Stimulated activated naive CD8-positive, alpha-beta T cell treated with anti-CD3 and anti-CD28 coated beads, Interleukin-15, amount 100 ng/mL, for 72 hours (primary cell): Measurements from ENCODE around the gene MRPS17.

Source experiments
- ATAC-seq: fragments of 150-1000 bp; cut with Tn5 transposase; 2 replicates; pipeline ENCODE4 v1.10.0; 2021; ENCODE audit warnings: mild to moderate bottlenecking, moderate library complexity
- DNase-seq, 2 donors: peaks; one replicate each; pipeline ENCODE4 v3.0.0; 2021 to 2022
- H3K27ac Mint-ChIP-seq, 2 donors: one replicate each; pipeline ENCODE4 v1.8.0; 2022; ENCODE audit warnings: mild to moderate bottlenecking in 2 of 2, mixed read lengths in 2 of 2, moderate library complexity in 2 of 2
- H3K27me3 Mint-ChIP-seq: one replicate; pipeline ENCODE4 v1.8.0; 2022; ENCODE audit warnings: mixed read lengths
- H3K4me1 Mint-ChIP-seq: one replicate; pipeline ENCODE4 v1.8.0; 2022; ENCODE audit warnings: mild to moderate bottlenecking, mixed read lengths
- H3K4me3 Mint-ChIP-seq, 2 donors: one replicate each; pipeline ENCODE4 v1.8.0; 2022; ENCODE audit warnings: mild to moderate bottlenecking in 2 of 2, mixed read lengths in 2 of 2, moderate library complexity in 1 of 2
- H3K9me3 Mint-ChIP-seq, 2 donors: one replicate each; pipeline ENCODE4 v1.8.0; 2022; ENCODE audit warnings: mixed read lengths in 2 of 2

Gene MRPS17

DNA sequence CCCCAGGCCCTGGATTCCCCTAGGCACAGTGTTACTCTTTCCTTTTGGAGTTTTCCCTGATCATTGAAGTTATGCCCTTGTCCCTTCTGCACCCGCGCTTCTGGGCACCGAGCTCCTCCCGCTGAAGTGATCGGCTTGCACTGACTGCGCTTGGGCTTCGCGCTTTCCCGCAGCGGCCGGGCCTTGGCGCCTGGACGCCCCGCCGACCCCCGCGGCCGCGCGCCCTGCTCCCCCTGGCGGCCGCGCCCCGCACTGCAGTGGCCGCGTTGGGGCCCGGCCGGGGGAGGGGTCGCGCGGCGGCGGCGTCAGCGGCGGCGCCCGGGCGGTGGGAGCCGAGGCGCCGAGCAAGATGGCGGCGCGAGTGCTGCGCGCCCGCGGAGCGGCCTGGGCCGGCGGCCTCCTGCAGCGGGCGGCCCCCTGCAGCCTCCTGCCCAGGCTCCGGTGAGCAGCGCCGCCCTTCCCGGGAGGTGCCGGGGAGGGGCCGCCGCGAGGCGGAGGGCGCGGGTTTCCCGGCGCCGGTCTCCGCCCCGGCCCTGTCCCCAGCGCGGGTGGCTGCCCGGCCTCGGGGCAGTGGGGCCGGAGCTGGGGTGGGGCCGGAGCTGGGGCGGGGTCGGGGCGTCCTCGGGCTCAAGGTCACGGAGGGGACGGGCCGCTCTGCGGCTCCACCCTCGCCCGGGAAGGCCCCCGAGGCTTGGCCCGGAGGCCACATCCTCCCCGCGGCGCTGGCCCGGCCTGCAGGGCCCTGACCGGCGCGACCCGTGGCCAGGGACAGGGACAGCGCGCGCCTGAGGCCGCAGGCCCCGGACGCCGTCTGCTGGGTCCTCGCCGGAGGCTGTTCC, 12.8 kb downstream of the MRPS17 start, which contains the start of gene NIPSNAP2:
NIPSNAP2 (plus strand) TSS at position 325 of the 839 bp plus-strand sequence; CDS start at position 350, 25 bp downstream.
- H3K4me1 Mint-ChIP-seq = peaks cover 35% of the 10 kb centered on the region
- no peaks in the 10 kb centered on the region for H3K27me3 Mint-ChIP-seq
- no peaks in the 10 kb centered on the region for H3K9me3 Mint-ChIP-seq

DNA sequence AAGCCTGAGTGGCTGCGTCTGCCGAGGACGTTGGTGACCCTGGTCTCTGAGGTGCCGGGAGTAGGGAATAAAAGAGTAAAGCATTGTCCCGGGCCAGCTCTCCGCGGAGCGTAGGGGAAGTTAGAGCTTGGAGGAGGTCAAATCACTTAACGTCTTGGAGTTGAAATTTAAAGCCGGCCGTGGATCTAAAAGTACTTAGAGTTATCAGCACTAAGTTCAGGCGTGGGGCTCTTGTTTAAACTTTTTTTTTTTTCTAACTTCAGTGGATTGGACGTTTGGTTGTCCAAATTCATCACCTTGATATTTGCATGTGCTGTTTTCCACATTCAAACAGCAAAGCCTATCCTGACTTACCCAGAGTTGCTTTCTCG, 13.4 kb downstream of the MRPS17 start:
- Mint-ChIP-seq H3K9me3 (no peaks in the 10 kb centered on the region), H3K4me3 (peak overlapping the region; percentile 86 to 89), H3K4me1 (peaks cover 41% of the 10 kb centered on the region), H3K27ac (peak overlapping the region; percentile 51 to 69), H3K27me3 (no peaks in the 10 kb centered on the region)
- no peak for ATAC-seq
- DNase-seq = no peak

More for the DNA sequence above, 12.8 kb downstream of the MRPS17 start, which contains the start of gene NIPSNAP2:
- peak within 1 kb of the TSS; percentile 86 to 89 for H3K4me3 Mint-ChIP-seq
- peak; percentile 89 for ATAC-seq
- peak; percentile 71 to 77 for DNase-seq
- H3K27ac Mint-ChIP-seq = peak within 1 kb of the TSS; percentile 90

DNA sequence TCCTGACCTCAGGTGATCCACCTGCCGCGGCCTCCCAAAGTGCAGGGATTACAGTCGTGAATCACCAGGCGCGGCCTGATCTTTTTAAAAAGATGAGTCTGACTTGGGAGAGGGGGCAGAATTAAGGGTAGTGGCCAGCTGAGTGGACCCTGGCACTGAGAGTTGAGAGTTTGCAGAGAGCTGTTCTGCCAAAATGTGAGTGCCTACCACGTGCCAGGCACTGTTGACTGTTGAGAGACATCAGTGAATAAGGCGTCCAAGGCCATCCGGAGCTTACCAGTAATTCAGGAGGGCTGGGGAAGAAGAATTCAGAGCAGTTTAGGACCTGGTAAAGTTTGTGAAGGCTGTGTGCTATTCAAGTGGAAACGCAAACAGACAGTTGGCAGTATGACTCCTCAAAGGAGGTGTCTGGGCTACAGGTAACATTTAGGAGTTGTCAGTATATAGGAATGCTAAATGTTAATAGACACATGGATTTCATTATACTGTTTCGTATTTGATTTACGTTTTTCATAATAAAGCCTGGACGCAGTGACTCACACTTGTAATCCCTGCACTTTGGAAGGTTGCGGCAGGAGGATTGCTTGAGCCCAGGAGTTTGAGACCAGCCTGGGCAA, 14.2 kb downstream of the MRPS17 start:
- no peak for ATAC-seq
- H3K4me1 Mint-ChIP-seq = peaks cover 48% of the 10 kb centered on the region
- H3K9me3 Mint-ChIP-seq = no peaks in the 10 kb centered on the region
- peak overlapping the region; percentile 57 to 86 for H3K4me3 Mint-ChIP-seq
- no peak for DNase-seq
- H3K27me3 Mint-ChIP-seq = no peaks in the 10 kb centered on the region
- peak overlapping the region in 1 of 2 donors; percentile 64 for H3K27ac Mint-ChIP-seq

DNA sequence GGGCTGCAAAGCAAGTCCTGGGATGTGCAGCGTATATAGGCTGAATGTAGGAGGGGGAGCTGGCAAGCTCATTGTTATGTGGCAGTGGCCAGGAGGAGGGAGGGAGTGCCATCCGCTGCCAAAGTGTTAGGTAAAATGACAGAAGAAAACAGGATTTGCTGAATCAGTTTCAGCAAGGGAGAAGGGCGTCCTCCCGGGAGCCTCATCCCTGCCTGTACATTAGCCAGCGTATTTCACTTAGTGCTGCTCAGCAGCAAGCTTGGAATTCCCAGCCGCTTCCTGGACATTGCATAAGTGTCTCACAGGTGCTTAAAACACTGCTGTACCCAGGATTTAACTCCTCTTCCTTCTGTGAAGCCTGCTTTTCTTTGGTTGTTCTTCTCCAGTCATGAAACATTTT, 15.2 kb downstream of the MRPS17 start:
- DNase-seq (no peak), ATAC-seq (no peak)
- peaks cover 52% of the 10 kb centered on the region for H3K4me1 Mint-ChIP-seq
- H3K9me3 Mint-ChIP-seq = no peaks in the 10 kb centered on the region
- no peak overlapping the region for H3K4me3 Mint-ChIP-seq
- H3K27ac Mint-ChIP-seq = peak overlapping the region in 1 of 2 donors; percentile 56
- H3K27me3 Mint-ChIP-seq = no peaks in the 10 kb centered on the region

DNA sequence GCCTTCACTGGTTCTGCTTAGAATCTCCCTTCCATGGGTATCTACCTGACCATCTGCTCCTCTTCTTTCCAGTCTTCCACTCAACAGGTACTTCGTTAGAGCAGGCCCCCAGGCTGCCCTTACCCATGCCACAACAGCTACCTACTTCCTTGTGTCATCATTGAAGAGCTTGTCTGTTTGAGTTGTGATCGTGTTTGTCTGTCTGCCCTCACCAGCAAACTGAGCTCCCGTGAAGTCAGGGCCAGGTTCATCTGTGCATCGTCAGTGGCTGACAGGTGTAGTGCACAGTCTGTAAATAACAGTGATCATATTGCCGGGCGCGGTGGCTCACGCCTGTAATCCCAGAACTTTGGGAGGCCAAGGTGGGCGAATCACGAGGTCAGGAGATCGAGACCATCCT, 17.7 kb downstream of the MRPS17 start:
- peak overlapping the region in 1 of 2 donors; percentile 1 for H3K27ac Mint-ChIP-seq
- no peak for ATAC-seq
- H3K27me3 Mint-ChIP-seq = no peaks in the 10 kb centered on the region
- no peak overlapping the region for H3K4me3 Mint-ChIP-seq
- H3K4me1 Mint-ChIP-seq = peaks cover 32% of the 10 kb centered on the region
- DNase-seq = no peak
- H3K9me3 Mint-ChIP-seq = no peaks in the 10 kb centered on the region

DNA sequence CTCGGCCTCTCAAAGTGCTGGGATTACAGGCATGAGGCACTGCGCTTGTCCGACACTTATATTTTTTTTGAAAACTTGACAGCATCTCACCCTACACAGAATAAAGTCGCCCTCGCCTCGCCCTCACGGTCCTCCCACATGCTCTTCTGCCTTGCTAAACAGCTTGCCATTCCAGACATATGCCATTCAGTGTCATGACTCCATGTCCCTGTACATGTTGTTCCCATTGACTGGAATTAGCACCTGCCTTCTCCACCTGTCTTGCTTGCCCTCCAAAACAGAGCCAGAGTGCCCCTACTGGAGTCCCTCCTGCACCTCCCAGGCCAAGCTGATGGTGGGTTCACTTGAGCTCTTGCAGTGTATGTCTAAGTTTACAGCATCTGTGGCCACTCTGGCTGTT, 18.9 kb downstream of the MRPS17 start:
- no peak overlapping the region for H3K4me3 Mint-ChIP-seq
- H3K9me3 Mint-ChIP-seq = no peaks in the 10 kb centered on the region
- peak overlapping the region; percentile 49 to 79 for H3K27ac Mint-ChIP-seq
- H3K4me1 Mint-ChIP-seq = peaks cover 31% of the 10 kb centered on the region
- ATAC-seq (no peak), DNase-seq (no peak)
- no peaks in the 10 kb centered on the region for H3K27me3 Mint-ChIP-seq

DNA sequence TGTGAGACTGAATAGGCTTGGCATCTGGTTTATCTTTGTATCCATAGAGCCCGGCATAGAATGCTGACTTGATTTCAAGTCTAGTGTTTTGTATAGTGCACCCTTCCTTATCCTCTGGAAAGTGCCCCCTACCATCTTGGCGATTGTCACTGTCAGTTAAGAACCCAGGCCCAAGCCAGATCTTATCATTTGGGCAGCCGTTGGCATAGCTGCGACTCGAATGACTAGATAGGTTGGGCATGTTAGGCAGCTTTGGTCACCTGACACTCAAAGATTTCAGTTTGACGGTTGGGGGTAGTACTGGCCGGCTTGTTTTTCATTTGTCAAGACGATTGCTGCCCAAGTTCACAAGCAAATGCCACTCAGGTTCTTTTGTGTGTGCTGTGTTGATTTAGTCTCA, 19.3 kb downstream of the MRPS17 start:
- ATAC-seq = no peak
- Mint-ChIP-seq H3K4me3 (no peak overlapping the region), H3K4me1 (peaks cover 26% of the 10 kb centered on the region), H3K27me3 (no peaks in the 10 kb centered on the region), H3K9me3 (no peaks in the 10 kb centered on the region), H3K27ac (peak overlapping the region in 1 of 2 donors; percentile 49)
- no peak for DNase-seq

DNA sequence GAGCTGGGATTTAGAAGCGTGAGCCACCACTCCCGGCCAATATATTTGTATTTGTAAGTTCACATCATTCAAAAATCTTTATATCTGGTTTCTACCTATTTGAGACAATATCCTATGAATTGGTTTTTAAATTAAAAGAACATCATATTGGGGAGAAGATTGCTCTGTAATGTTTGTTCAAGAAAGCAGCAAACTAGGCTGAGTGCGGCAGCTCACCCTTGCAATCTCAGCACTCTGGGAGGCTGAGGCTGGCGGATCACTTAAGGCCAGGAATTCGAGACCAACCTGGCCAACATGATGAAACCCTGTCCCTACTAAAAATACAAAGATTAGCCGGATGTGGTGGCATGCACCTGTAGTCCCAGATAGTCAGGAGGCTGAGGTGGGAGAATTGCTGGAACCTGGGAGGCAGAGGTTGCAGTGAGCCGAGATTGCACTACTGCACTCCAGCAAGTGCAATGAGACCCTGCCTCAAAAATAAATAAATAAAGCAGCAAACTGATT, 22.1 kb downstream of the MRPS17 start:
- no peaks in the 10 kb centered on the region for H3K9me3 Mint-ChIP-seq
- peaks cover 24% of the 10 kb centered on the region for H3K4me1 Mint-ChIP-seq
- no peaks in the 10 kb centered on the region for H3K27me3 Mint-ChIP-seq
- no peak for DNase-seq
- ATAC-seq = no peak
- H3K4me3 Mint-ChIP-seq = no peak overlapping the region
- peak overlapping the region in 1 of 2 donors; percentile 32 for H3K27ac Mint-ChIP-seq

DNA sequence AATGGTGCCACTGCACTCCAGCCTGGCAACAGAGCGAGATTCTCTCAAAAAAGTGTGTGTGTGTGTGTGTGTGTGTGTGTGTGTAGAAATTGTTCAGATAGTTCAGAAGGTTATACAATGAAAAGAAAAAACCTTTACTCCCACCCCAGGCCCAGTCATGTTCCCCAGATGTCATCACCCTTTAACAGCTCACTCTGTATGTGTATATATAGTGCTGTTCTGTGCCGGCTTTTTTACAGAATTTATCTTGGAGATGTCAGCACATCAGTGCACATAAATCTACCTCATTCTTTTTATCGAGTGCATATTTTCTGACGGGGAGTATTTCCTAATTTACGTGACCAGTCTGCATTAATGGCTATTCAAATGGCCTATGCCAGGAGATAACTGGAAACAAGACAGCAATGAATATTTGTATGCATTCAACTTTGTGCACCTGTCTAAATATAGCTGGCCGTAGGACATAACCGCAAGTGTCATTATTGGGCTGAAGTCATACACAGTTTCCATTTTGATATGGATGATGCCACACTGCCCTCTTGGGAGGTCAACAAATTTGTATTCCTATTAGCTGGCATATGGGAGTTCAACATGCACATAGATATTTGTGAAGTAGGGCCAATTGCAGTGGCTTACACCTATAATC, 24.4 kb downstream of the MRPS17 start:
- H3K9me3 Mint-ChIP-seq = no peaks in the 10 kb centered on the region
- ATAC-seq (no peak), DNase-seq (no peak)
- peak overlapping the region in 1 of 2 donors; percentile 43 for H3K27ac Mint-ChIP-seq
- peaks cover 4% of the 10 kb centered on the region for H3K4me1 Mint-ChIP-seq
- H3K27me3 Mint-ChIP-seq = no peaks in the 10 kb centered on the region
- H3K4me3 Mint-ChIP-seq = no peak overlapping the region

DNA sequence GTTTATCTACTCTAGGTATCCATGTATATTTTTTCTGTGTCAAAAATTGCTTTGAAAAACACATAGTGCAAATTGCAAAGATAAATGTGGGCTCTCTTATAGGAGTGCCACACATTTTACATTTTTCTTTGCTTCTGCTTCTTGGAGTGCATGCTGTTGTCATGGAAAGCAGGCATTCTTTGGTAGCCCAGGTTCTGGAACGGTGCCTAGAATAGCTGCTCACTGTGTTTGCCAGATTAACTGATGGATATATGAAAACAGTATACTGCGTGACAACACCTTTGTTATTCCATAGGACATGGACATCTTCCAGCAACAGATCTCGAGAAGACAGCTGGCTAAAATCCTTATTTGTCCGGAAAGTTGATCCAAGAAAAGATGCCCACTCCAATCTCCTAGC, 26.2 kb downstream of the MRPS17 start:
- DNase-seq (no peak), ATAC-seq (no peak)
- H3K27me3 Mint-ChIP-seq = no peaks in the 10 kb centered on the region
- H3K4me3 Mint-ChIP-seq = no peak overlapping the region
- H3K27ac Mint-ChIP-seq = peak overlapping the region in 1 of 2 donors; percentile 23
- H3K9me3 Mint-ChIP-seq = no peaks in the 10 kb centered on the region
- H3K4me1 Mint-ChIP-seq = no peaks in the 10 kb centered on the region

DNA sequence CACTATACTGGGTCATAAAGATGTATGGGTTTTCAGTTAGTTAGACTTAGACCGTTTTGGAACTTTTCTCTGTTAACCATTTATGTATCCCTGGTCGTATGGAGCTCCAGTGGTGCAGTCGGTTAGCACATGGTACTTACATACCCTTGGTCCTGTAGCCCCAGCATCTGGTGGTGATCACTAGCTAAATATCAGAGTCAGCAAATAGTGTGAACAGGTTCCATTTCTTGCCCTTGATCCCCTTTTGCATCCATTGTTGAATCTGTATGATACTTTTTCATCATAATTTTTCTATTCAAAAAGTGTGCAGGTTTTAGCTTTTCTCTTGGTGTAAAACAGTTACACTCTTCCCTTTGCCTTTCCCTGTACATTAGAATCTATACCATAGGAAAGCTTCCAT, 28.6 kb downstream of the MRPS17 start:
- H3K27me3 Mint-ChIP-seq = no peaks in the 10 kb centered on the region
- H3K27ac Mint-ChIP-seq = no peak overlapping the region
- DNase-seq (no peak), ATAC-seq (no peak)
- H3K4me3 Mint-ChIP-seq = no peak overlapping the region
- H3K9me3 Mint-ChIP-seq = no peaks in the 10 kb centered on the region
- no peaks in the 10 kb centered on the region for H3K4me1 Mint-ChIP-seq

DNA sequence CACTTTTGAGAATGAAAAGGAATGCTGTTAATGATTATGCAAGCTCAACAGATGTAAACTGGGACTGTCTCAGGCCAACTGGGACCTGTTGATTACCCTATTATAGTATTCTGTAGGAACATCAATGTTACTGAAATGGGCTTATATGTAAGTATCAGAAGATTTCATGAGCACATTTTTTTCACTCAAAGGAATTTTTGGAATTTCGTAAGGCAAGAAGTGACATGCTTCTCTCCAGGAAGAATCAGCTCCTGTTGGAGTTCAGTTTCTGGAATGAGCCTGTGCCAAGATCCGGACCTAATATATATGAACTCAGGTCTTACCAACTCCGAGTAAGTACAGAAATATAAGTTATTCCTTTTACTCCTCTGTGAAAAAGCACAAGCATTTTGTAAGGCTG, 31.9 kb downstream of the MRPS17 start:
- Mint-ChIP-seq H3K4me1 (no peaks in the 10 kb centered on the region), H3K9me3 (no peaks in the 10 kb centered on the region), H3K27ac (no peak overlapping the region), H3K4me3 (no peak overlapping the region), H3K27me3 (no peaks in the 10 kb centered on the region)
- no peak for ATAC-seq
- no peak for DNase-seq

DNA sequence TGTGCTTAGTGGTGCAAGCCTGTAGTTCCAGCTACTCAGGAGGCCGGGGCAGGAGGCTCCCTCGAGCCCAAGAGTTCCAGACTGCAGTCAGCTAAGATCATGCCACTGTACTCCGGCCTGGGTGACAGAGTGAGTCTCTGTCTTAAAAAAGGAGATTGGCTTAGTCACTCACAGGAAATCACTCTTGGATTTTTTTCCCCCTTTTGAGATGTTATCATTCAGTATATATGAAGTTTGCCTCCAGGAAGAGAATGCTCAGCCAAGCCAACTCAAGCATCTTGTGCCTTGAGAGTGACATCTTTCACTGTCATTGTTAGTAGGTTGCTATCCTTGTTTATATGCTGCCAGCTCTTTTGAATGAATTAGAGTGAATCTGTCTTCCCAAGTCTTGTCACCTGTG, 40.7 kb downstream of the MRPS17 start:
- H3K4me1 Mint-ChIP-seq = peaks cover 6% of the 10 kb centered on the region
- no peaks in the 10 kb centered on the region for H3K27me3 Mint-ChIP-seq
- no peak overlapping the region for H3K27ac Mint-ChIP-seq
- H3K4me3 Mint-ChIP-seq = no peak overlapping the region
- DNase-seq (no peak), ATAC-seq (no peak)
- H3K9me3 Mint-ChIP-seq = no peaks in the 10 kb centered on the region

DNA sequence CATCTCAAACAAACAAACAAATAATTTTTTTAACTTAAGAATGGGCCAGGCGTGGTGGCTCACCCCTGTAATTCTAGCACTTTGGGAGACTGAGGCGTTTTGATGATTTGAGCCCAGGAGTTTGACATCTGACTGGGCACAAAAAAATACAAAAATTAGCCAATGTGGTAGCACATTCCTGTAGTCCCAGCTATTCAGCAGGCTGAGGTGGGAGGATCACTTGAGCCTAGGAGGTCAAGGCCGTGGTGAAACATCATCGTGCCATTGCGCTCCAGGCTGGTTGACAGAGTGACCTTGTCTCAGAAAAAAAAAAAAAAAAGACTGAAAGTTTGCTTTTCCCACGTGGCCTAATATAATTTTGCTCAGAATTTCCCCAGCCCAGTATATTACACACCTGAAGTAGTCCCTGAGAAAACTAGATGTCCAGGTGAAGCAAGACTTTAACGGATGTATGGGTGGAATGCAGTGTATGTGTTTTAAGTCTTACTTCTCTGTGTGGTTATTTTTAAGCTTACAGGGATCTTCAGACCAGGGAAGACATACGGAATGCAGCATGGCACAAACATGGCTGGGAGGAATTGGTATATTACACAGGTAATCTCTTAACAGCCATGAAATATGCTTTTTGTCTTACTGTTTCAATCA, 45.3 kb downstream of the MRPS17 start:
- Mint-ChIP-seq H3K27me3 (no peaks in the 10 kb centered on the region), H3K4me3 (no peak overlapping the region), H3K27ac (no peak overlapping the region), H3K4me1 (peaks cover 21% of the 10 kb centered on the region), H3K9me3 (no peaks in the 10 kb centered on the region)
- ATAC-seq (no peak), DNase-seq (no peak)

DNA sequence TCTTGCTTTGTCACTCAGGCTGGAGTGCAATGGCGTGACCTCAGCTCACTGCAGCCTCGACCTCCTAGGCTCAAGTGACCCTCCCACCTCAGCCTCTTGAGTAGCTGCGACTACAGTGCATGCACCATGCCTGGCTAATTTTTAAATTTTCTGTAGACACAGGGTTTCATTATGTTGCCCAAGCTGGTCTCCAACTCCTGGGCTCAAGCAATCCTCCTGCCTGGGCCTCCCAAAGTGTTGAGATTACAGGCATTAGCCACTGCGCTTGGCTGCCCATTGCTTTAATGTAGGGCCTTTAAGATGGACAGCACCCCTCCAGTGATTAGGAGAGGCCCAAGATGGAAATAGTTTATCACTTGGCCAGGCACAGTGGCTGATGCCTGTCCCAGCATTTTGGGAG, 52.1 kb downstream of the MRPS17 start:
- no peaks in the 10 kb centered on the region for H3K27me3 Mint-ChIP-seq
- no peak overlapping the region for H3K4me3 Mint-ChIP-seq
- H3K4me1 Mint-ChIP-seq = peaks cover 18% of the 10 kb centered on the region
- H3K27ac Mint-ChIP-seq = no peak overlapping the region
- no peaks in the 10 kb centered on the region for H3K9me3 Mint-ChIP-seq
- DNase-seq (no peak), ATAC-seq (no peak)
